Skeletal muscle cell (primary cell): Measurements from ENCODE around the gene JAK3.
A peak's percentile ranks its signal among the peaks of the same experiment; 100 is the strongest.
"Not testable (repeated sequence)": the region's sequence is repeated elsewhere in the genome, so short reads cannot be mapped to it uniquely, and the experiment has no call there.

Source experiments
- DNase-seq: peaks from one replicate; pipeline ENCODE4 v3.0.0-alpha.2; 2010; ENCODE audit warnings: low read depth
- H3K4me3 ChIP-seq: 2 replicates; pipeline ENCODE4 v1.5.1; 2011; ENCODE audit warnings: low read depth, mild to moderate bottlenecking, control low read depth, low read length, moderate library complexity

JAK3 gene

DNA sequence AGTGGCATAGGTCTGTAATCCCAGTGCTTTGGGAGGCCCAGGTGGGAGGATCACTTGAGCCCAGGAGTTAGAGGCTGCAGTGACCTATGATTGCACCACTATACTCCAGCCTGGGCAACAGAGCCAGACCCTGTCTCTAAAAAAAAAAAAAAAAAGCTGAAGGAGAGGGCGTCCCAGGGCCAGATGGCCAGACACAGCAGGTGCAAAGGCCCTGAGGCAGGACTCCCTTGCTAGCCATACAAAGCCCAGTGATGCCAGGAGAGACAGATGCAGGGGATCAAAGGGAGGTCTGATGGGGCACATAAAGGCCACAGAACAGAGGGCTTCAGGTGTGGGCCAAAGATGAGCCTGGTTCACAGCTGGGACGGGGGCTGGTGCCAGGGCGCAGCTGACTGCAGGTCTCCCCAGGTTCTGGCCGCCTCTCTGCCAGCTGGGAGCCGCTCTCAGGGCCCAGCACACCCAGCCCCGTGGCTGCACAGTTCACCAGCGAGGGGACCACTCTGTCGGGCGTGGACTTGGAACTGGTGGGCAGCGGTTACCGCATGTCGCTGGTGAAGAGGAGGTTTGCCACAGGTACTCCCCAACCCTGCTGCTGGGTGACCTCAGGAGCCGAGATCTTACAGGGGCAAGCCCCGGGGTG lies 60.4 kb downstream of the JAK3 start:
- H3K4me3 ChIP-seq = no peak overlapping the region
- no peak for DNase-seq

DNA sequence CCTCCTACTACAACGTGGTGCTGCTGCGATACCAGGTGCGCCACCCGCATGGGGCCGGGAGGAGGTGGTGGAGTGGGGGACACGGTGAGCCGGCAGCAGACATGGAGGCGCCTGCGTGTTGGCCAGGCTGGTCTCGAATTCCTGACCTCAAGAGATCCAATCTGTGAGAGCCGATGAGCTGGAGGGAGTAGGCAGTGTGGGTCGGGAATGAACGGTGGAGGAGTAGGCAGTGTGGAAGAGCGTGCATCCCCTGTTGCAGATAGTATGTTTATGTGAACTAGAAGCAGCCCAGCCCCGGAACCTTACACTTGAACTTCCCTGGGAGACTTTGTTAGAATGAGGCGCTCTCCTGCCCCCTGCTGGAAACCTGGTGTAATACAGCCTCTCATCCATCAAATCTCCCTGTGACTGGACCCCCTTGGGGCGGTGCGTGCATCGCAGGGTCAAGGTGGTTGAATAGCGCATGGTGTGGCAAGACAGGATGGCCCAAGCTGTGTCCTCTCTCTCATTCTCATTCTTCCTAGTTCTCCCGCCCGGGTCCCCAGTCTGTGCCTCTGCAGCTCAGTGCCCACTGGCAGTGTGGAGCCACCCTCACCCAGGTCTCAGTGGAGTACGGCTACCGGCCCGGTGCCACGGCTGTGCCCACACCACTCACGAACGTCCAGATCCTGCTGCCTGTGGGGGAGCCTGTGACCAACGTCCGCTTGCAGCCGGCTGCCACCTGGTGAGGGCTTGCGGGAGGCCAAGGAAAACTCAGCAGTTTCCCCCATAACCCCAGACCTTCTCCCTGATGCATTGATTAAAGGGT lies 63.4 kb downstream of the JAK3 start:
- no peak for DNase-seq
- H3K4me3 ChIP-seq = no peak overlapping the region

DNA sequence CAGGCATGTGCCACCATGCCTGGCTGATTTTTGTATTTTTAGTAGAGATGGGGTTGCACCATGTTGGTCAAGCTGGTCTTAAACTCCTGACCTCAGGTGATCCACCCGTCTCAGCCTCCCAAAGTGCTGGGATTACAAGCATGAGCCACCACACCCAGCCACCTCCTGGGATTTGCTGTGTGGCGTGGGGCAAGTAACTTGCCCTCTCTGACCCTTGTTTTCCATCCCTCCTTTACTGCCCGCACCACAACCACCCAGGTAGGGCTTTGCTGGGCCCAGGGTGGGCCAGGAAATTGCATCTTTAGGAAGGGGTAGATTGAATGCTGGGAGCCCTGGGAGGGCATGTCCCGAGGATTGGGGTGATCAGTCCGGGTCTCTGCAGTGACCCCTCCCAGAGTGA lies 64.1 kb downstream of the JAK3 start:
- not testable (repeated sequence) for H3K4me3 ChIP-seq, DNase-seq

DNA sequence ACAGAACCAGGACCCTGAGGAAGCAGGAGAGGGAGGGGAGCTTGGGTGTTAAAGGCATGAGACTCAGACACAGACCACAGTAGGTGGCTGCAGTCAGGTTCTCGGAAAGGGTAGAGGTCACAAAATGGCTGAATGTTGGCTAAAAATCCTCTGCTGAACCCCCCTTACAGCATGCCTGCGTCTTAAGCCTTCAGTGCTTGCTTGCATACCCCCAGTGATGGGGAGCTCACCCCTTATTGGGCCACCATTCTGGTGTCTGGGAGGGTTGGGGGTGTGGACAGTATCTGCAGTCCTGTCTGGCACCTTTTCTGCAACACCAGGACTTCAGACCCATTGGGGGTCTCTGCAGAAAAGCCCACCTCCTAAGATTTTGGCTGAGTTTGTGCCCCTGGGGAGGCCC lies 67.0 kb downstream of the JAK3 start:
- DNase-seq = no peak
- H3K4me3 ChIP-seq = no peak overlapping the region

DNA sequence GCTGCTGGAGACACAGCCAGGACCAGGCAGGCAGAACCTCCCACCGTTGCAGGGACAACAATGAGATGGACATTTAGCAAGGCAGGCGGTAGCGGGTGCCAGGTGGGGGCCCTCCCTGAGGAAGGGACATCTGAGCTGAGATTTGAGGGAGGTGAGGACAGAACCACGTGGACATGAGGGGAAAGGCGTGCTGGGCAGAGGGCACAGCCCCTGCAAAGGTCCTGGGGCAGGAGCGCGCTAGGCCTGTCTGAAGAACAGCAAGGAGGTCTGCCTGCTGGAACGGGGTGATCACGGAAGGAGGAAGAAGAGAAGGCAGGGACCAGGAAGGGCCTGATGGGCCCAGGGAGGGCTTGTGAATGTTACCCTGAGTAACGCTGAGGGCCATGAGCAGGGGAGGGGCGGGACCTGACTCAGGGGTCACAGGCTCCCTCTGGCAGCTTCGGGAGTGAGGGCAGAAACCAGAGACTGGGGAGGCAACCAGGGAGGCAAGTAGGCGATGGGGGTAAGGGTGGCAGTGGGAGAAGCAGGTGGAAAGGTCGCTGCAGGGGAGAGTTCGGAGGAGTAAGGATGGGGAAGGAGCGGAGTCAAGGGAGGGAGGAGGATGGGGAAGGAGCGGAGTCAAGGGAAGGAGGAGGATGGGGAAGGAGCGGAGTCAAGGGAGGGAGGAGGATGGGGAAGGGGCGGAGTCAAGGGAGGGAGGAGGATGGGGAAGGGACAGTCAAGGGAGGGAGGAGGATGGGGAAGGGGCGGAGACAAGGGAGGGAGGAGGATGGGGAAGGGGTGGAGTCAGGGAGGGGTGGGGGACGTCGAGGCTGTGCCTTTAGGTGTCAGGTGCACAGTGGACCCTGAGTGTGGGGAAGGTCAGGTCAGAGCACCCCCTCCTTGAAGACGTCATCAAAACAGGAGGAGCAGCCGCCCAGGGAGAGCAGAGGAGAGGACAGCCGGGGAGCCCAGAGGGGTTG lies 68.5 kb downstream of the JAK3 start:
- DNase-seq = no peak
- H3K4me3 ChIP-seq = peak overlapping the region; percentile 37

DNA sequence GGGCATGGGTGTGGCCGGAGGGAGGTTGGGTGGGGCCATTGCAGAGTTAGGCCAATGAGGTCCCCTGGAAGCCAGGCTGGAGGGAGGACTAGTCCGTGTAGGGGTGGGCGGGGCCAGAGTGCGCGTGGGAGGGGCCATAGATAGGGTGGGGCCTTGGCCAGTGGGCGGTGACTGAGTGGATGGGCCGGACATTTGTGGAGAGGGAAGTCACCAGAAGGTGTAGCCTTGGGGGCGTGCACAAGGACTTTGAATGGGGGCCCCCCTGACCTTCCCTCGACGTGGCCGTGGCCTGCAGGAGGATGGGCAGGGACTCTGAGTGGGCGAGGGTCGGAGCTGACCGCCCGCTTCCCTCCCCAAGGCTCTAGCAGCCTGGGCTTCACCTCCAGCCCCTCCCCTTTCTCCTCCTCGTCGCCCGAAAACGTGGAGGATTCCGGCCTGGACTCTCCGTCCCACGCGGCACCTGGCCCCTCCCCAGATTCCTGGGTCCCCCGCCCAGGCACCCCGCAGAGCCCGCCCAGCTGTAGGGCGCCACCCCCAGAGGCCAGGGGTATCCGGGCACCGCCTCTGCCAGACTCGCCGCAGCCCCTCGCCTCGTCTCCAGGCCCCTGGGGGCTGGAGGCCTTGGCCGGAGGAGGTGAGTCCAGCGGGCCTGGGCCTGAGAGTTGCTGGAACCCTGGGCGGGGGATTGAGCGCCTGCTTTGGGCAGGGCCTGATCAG lies 69.4 kb downstream of the JAK3 start:
- H3K4me3 ChIP-seq = peak overlapping the region; percentile 37

DNA sequence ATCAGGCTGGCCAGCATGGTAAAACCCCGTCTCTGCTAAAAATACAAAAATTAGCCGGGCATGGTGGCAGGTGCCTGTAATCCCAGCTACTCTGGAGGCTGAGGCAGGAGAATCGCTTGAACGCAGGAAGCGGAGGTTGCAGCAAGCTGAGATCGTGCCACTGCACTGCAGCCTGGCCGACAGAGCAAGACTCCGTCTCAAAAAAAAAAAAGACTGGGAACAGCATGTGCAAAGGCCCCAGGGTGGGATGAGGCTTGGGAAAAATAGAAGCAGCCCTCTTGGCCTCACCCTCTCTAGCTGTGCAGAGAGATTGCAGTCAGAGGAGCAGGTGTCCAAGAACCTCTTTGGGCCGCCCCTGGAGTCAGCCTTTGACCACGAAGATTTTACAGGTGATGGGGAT lies 69.9 kb downstream of the JAK3 start:
- DNase-seq, H3K4me3 ChIP-seq: not testable (repeated sequence)

More for the DNA sequence above, 69.4 kb downstream of the JAK3 start:
- no peak for DNase-seq

DNA sequence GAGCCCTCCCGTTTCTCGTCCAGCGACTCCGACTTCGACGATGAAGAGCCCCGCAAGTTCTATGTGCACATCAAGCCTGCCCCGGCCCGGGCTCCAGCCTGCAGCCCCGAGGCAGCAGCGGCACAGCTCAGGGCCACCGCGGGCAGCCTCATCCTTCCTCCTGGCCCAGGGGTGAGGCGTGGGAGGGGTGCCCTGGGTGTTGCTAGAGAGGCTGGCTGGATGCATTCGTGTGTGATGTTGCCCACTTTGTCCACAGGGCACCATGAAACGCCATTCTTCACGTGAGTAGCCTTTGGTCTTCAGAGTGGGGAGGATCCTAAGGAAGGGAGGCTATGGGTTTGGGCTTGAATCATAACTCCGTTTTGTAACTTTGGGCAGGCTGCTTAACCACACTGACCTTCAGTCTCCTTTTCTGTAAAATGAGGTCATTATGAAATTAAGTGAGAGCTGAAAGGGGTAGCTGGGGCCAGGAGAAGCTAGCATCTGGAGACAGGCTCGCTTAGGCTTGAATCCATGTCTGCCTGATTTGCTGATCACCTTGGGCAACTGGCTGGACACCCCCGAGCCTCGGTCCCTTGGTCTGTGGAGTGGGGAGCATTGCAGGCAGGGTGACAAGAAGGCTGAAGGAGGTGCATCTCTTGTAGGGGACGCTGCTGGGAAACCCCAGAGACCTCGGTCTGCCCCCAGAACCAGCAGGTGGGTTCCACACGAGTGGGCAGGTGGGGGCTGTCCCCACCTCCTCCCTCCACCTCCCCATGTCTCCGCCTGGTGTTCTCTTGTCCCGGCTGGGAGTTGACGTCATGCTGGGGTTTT lies 71.6 kb downstream of the JAK3 start:
- H3K4me3 ChIP-seq = no peak overlapping the region
- no peak for DNase-seq

DNA sequence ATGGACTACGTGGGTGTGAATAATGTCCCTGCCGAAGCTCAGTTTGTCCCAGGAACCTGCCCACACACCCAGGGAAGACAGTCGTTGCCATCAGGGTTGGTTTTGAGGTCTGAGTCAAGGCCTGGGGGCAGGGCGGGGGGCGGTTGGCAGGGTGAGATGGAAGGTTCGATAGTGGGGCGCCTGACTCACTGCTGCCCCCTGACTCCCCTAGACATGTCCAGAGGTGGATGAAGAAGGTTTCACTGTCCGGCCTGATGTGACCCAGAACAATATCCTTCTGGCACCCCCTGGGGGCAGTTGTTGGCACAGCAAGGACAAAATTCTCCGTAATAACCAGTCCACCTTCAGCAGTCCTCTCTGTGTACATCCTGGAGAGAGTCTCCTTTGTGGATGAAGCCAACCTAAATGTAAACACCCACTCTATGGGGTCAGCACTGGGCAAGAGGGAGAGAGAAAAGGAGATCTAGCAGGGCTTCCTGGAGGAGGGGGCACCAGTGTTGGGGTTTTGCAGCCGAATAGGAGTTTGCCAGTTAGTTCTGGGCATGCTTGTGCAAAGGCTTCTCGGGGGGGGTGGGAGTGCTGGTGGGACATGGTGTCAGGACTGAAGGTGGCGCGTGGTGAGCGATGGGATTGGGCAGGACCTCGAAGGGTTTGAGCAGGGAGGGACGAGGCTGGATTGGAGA lies 72.4 kb downstream of the JAK3 start:
- no peak for DNase-seq
- H3K4me3 ChIP-seq = no peak overlapping the region
